H9 (cell line): ENCODE data around the gene ENTR1. TPM values are rescaled to one million over a fixed set of nuclear protein-coding genes. Genes with fewer than 3 reads are reported as not detected.

Experiments used
- DNase-seq: peaks from one replicate; pipeline ENCODE4 v3.0.0-alpha.2; 2017
- H2AFZ ChIP-seq: one replicate; pipeline ENCODE4 v1.6.1; 2013; ENCODE audit warnings: mild to moderate bottlenecking, low read length, control low read depth, moderate library complexity
- H2AK5ac ChIP-seq: 2 replicates; pipeline ENCODE4 v1.6.1; 2013; ENCODE audit warnings: low read length, control low read depth, mixed read lengths; ENCODE audit not compliant: insufficient read length
- H2BK120ac ChIP-seq: one replicate; pipeline ENCODE4 v1.6.1; 2013; ENCODE audit warnings: low read depth, mild to moderate bottlenecking, low read length, control low read depth, inconsistent platforms; ENCODE audit not compliant: poor library complexity, severe bottlenecking
- H2BK12ac ChIP-seq: 2 replicates; pipeline ENCODE4 v1.6.1; 2013; ENCODE audit warnings: low read length, control low read depth, mixed read lengths, low read depth; ENCODE audit not compliant: insufficient read length
- H2BK15ac ChIP-seq: 2 replicates; pipeline ENCODE4 v1.6.1; 2013; ENCODE audit warnings: low read depth, low read length, control low read depth
- H2BK20ac ChIP-seq: one replicate; pipeline ENCODE4 v1.6.1; 2013; ENCODE audit warnings: low read depth, mild to moderate bottlenecking, low read length, control low read depth, inconsistent platforms; ENCODE audit not compliant: poor library complexity, severe bottlenecking
- H2BK5ac ChIP-seq: 2 replicates; pipeline ENCODE4 v1.6.1; 2013; ENCODE audit warnings: low read length, control low read depth, mixed read lengths; ENCODE audit not compliant: insufficient read length
- H3K14ac ChIP-seq: 2 replicates; pipeline ENCODE4 v1.6.1; 2013; ENCODE audit warnings: low read length, control low read depth; ENCODE audit not compliant: insufficient read depth
- H3K18ac ChIP-seq: 2 replicates; pipeline ENCODE4 v1.6.1; 2013; ENCODE audit warnings: low read depth, mild to moderate bottlenecking, mixed read lengths, low read length, control low read depth; ENCODE audit not compliant: insufficient read length
- H3K23ac ChIP-seq: 2 replicates; pipeline ENCODE4 v1.6.1; 2013; ENCODE audit warnings: low read length, control low read depth, mixed read lengths, low read depth; ENCODE audit not compliant: insufficient read length
- H3K23me2 ChIP-seq: 2 replicates; pipeline ENCODE4 v1.6.1; 2013; ENCODE audit warnings: low read depth, mild to moderate bottlenecking, mixed read lengths, low read length, control low read depth; ENCODE audit not compliant: insufficient read length, poor library complexity, severe bottlenecking
- H3K27ac ChIP-seq: 2 replicates; pipeline ENCODE4 v1.5.1; 2013; ENCODE audit warnings: low read length, control low read depth, mixed read lengths, low read depth; ENCODE audit not compliant: insufficient read length
- H3K27me3 ChIP-seq: 2 replicates; pipeline ENCODE4 v1.6.1; 2013; ENCODE audit warnings: low read length, control low read depth, inconsistent platforms; ENCODE audit not compliant: insufficient read depth
- H3K4ac ChIP-seq: 2 replicates; pipeline ENCODE4 v1.6.1; 2013; ENCODE audit warnings: low read depth, mild to moderate bottlenecking, control low read depth, inconsistent platforms, low read length, moderate library complexity
- H3K4me1 ChIP-seq: 2 replicates; pipeline ENCODE4 v1.6.1; 2013; ENCODE audit warnings: low read length, control low read depth, inconsistent platforms; ENCODE audit not compliant: insufficient read depth
- H3K4me2 ChIP-seq: 2 replicates; pipeline ENCODE4 v1.6.1; 2013; ENCODE audit warnings: low read length, control low read depth, mixed read lengths; ENCODE audit not compliant: insufficient read length, insufficient read depth
- H3K56ac ChIP-seq: 2 replicates; pipeline ENCODE4 v1.6.1; 2013; ENCODE audit warnings: low read depth, mild to moderate bottlenecking, mixed read lengths, low read length, control low read depth; ENCODE audit not compliant: insufficient read length
- H3K79me1 ChIP-seq: 2 replicates; pipeline ENCODE4 v1.6.1; 2013; ENCODE audit warnings: low read depth, mild to moderate bottlenecking, moderate library complexity, low read length, control low read depth, inconsistent platforms; ENCODE audit not compliant: insufficient read depth, poor library complexity, severe bottlenecking
- H3K79me2 ChIP-seq: 2 replicates; pipeline ENCODE4 v1.6.1; 2013; ENCODE audit warnings: low read length, control low read depth, inconsistent platforms; ENCODE audit not compliant: insufficient read depth
- H3K9ac ChIP-seq: 2 replicates; pipeline ENCODE4 v1.6.1; 2013; ENCODE audit warnings: low read length, control low read depth, mixed read lengths; ENCODE audit not compliant: insufficient read length; ENCODE audit errors: extremely low read depth
- H3K9me3 ChIP-seq: one replicate; pipeline ENCODE4 v1.6.1; 2013; ENCODE audit warnings: low read depth, low read length, inconsistent platforms; ENCODE audit not compliant: control insufficient read depth
- H3T11ph ChIP-seq: one replicate; pipeline ENCODE4 v1.6.1; 2013; ENCODE audit warnings: mild to moderate bottlenecking, low read length, control low read depth, inconsistent platforms
- H4K20me1 ChIP-seq: one replicate; pipeline ENCODE4 v1.6.1; 2013; ENCODE audit not compliant: control insufficient read depth, insufficient read length, insufficient read depth
- H4K5ac ChIP-seq: 2 replicates; pipeline ENCODE4 v1.6.1; 2013; ENCODE audit warnings: low read depth, mild to moderate bottlenecking, mixed read lengths, low read length, control low read depth; ENCODE audit not compliant: insufficient read length
- H4K8ac ChIP-seq: replicated peaks from 2 replicates; pipeline ENCODE4 v1.6.1; 2013; ENCODE audit warnings: low read length, control low read depth, mixed read lengths, low read depth; ENCODE audit not compliant: insufficient read length
- H4K91ac ChIP-seq: 2 replicates; pipeline ENCODE4 v1.6.1; 2013; ENCODE audit warnings: low read depth, mild to moderate bottlenecking, moderate library complexity, mixed read lengths, low read length, control low read depth; ENCODE audit not compliant: insufficient read length
- H3K27ac Mint-ChIP-seq, 3 experiments: 2 replicates in 2 of 3; 3 replicates in 1 of 3; pipeline ENCODE4 v1.8.0; 2020 to 2021; ENCODE audit warnings: mixed read lengths in 3 of 3, mild to moderate bottlenecking in 1 of 3, moderate library complexity in 1 of 3
- H3K27me3 Mint-ChIP-seq: 2 replicates; pipeline ENCODE4 v1.8.0; 2021; ENCODE audit warnings: low read depth, mild to moderate bottlenecking, moderate library complexity, mixed read lengths
- H3K36me3 Mint-ChIP-seq, 3 experiments: 2 replicates in 2 of 3; 3 replicates in 1 of 3; pipeline ENCODE4 v1.8.0; 2020 to 2021; ENCODE audit warnings: low read depth in 3 of 3, mixed read lengths in 3 of 3; ENCODE audit not compliant: insufficient read depth in 1 of 3
- H3K4me1 Mint-ChIP-seq, 2 experiments: 2 replicates each; pipeline ENCODE4 v1.8.0; 2020; ENCODE audit warnings: mixed read lengths in 2 of 2
- H3K4me3 Mint-ChIP-seq, 2 experiments: 2 replicates in 1 of 2; 3 replicates in 1 of 2; pipeline ENCODE4 v1.8.0; 2020 to 2021; ENCODE audit warnings: mild to moderate bottlenecking in 2 of 2, mixed read lengths in 2 of 2, moderate library complexity in 1 of 2
- H3K9me3 Mint-ChIP-seq, 2 experiments: 2 replicates in 1 of 2; 3 replicates in 1 of 2; pipeline ENCODE4 v1.8.0; 2020; ENCODE audit warnings: mild to moderate bottlenecking in 2 of 2, mixed read lengths in 2 of 2, moderate library complexity in 1 of 2
- CTCF ChIP-seq: fragments of 200-600 bp; sonication (generic); conservative IDR thresholded peaks from 3 replicates; pipeline ENCODE4 v1.8.0; 2021; ENCODE audit warnings: antibody characterized with exemption, mild to moderate bottlenecking
- WGBS: extraction: QIAGEN DNeasy Blood & Tissue Kit; methylation state at CpG from one replicate; pipeline ENCODE4 v1.1.7; 2013; ENCODE audit warnings: missing lambda C conversion rate, low lambda C conversion rate, mixed read lengths; ENCODE audit not compliant: insufficient read length; ENCODE audit errors: extremely low coverage; 5-methylcytosine and 5-hydroxymethylcytosine counted together
- total RNA-seq: library from RNA; stranded (reverse); gene quantifications from 2 replicates; pipeline ENCODE4 v1.2.1, GENCODE V29; 2021

Gene ENTR1
- total RNA-seq, 1 experiment from 2014 or later, result 108 TPM

GRCh38 chr9:136421791-136422190, 11.4 kb upstream of the ENTR1 start:
- Histone ChIP-seq H3T11ph (no peak overlapping the region), H2BK120ac (no peak overlapping the region), H4K91ac (no peak overlapping the region), H4K20me1 (no peaks in the 10 kb centered on the region), H3K18ac (no peak overlapping the region), H3K79me2 (no peaks in the 10 kb centered on the region), H4K8ac (no peak overlapping the region), H4K5ac (no peak overlapping the region), H2AK5ac (no peak overlapping the region), H3K4me2 (no peak overlapping the region), H3K9ac (no peak overlapping the region), H2AFZ (no peak overlapping the region), H3K27me3 (no peaks in the 10 kb centered on the region), H2BK20ac (no peak overlapping the region), H3K23me2 (no peaks in the 10 kb centered on the region), H2BK15ac (no peak overlapping the region), H2BK12ac (no peak overlapping the region), H3K4me1 (no peaks in the 10 kb centered on the region), H3K23ac (no peak overlapping the region), H2BK5ac (no peak overlapping the region), H3K56ac (no peak overlapping the region), H3K4ac (no peak overlapping the region), H3K27ac (no peak overlapping the region), H3K79me1 (no peaks in the 10 kb centered on the region), H3K9me3 (no peaks in the 10 kb centered on the region), H3K14ac (no peak overlapping the region)
- no peaks in the 10 kb centered on the region for H3K9me3 Mint-ChIP-seq
- H3K27me3 Mint-ChIP-seq, result no peaks in the 10 kb centered on the region
- peaks cover 23 to 88% (median 68%) of the 10 kb centered on the region in 3 experiments for H3K36me3 Mint-ChIP-seq
- no CpG with 5 or more reads among the region's 21 CpGs for WGBS
- no peaks in the 10 kb centered on the region for H3K4me1 Mint-ChIP-seq
- no peak overlapping the region for H3K4me3 Mint-ChIP-seq
- H3K27ac Mint-ChIP-seq, result no peak overlapping the region
- no peak for DNase-seq
- TF ChIP-seq CTCF, result no peak
